NCI-H2107 (cell line): ENCODE measurements around the gene CDC42EP3.

Experiments
- DNase-seq: peaks from one replicate; lab custom pipeline; 2025; lab: John Stamatoyannopoulos, UW

Gene CDC42EP3

GRCh38 chr2:37618326-37618725 lies 53.1 kb downstream of the CDC42EP3 start:
- DNase-seq = no peak

- no peak for DNase-seq
These were observed 54.1 kb downstream of the CDC42EP3 start for GRCh38 chr2:37617119-37617892.

- DNase-seq = no peak
These were observed 54.8 kb downstream of the CDC42EP3 start for GRCh38 chr2:37616677-37617005.

GRCh38 chr2:37615804-37616676 lies 55.4 kb downstream of the CDC42EP3 start:
- no peak for DNase-seq

DNA sequence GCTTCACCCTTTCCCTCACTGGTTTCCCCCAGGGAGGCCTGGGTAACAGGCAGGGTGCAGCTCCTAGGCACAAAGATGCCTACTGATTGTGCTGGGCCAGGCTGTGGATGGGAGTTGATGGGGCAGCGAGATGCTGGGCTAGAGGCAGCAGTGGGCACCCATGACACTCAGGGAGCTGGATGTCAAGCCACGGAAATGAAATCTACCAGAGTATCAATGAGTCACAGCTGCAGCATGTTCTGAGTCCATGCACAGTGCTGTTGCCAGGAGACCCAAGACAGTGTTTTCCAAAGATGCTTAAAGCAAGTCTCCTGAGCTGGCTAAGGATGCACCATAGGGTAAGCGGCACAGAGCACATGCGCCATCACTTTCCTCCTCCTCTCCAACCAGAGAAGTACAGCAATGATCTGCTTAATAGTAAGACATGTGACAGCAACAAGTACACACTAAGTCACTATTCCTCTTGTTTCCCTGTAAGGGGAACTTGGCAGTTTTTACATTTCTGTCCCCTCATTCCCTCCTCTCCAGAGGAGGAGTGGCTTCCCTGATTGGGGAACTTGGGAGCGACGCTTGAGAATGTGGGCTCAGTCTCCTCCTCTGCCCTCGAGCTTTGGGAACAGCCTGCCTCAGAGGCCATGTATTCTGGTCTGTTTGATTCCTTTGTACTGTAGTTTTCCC lies 57.2 kb downstream of the CDC42EP3 start:
- no peak for DNase-seq

DNA sequence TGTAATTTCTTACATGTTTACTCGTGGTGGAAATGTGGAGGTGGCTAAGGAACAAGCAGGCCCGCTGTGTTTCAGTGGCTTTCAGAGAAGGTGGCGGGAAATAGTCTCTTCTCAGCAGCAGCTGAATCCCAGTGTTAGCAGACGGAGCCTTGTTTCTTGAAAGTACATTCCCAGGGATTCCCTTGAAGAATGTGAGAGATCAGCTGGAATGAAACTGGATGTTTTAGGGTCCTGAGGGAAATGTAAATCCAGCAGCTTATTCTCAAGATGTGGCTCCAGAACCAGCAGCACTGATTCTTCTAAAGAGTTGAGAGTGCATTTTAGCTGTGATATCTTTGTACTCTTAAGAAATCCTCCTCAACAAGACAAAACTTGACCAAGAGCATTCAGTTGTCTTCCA lies 59.1 kb downstream of the CDC42EP3 start:
- no peak for DNase-seq

DNA sequence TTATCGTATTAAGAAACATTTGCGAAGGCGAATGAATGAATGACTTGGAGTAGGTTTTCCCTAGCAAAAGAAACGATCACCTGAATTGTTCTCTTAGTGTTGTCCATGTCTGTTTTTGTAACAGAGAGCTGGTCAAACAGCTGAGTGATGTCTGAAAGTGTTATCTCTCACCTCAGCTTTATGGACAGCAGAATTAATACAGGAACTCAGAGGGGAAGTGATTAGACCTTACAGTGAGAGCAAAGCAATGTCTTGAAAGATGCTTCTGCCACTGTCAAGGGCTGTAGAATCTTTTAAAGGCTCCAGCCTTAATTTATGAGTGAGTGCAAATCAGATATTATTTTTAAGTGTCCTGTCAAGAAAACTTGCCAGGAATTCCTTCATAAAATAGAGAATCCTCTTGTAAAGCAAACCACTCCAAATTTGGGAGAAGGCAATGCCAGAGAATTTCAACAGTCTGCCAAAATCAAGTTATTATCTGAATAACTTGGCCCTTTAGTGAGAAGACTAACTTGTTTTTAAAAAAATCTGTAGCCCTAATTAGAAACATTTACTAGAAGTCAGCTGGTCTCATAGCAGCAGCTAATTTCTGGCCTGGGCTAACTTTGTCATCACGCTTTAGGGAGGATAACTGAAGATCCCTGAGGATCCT lies 60.7 kb downstream of the CDC42EP3 start:
- no peak for DNase-seq

DNA sequence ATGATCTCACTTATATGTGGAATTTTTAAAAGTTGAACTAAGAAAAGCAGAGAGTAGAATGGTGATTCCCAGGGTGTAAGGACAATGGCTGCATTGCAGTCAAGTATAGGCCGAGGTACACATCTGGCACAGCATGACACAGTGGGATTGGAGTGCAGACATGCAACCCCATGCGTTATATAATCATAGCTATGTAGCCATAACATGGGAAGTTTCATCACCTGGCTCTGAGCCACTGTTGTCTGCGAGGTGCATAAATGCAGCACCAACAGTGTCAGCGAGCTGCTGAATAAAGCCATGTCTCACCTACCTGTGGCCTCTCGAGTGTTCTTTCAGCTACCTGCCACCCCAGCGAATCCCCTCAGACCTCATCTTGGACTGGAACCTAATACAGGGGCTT lies 61.7 kb downstream of the CDC42EP3 start:
- no peak for DNase-seq

- DNase-seq = no peak
These were observed 66.7 kb downstream of the CDC42EP3 start for GRCh38 chr2:37604716-37605115.

GRCh38 chr2:37602702-37603101 lies 68.7 kb downstream of the CDC42EP3 start:
- DNase-seq = no peak

GRCh38 chr2:37602040-37602439 lies 69.4 kb downstream of the CDC42EP3 start:
- DNase-seq = no peak

GRCh38 chr2:37601569-37601968 lies 69.9 kb downstream of the CDC42EP3 start:
- no peak for DNase-seq

DNA sequence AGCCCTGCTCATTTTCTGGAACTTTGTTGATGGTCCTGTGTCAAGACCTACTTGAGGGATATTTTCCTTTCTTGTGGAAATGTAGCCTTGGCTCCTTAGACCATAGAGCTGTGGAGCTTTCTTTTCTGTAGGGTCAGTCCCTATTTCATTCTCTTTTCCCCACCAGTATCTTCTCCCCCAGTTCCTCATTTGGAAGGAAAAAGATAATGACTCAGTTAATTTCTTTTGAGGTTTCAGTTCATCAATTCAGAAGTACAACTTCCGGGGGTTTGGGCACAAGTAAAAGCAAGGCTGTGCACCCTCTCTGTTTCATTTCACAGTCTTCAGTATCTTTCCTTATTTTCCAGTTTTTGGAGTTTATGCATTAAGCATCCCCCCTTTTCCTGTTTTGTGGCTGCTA lies 70.7 kb downstream of the CDC42EP3 start:
- DNase-seq = no peak

DNA sequence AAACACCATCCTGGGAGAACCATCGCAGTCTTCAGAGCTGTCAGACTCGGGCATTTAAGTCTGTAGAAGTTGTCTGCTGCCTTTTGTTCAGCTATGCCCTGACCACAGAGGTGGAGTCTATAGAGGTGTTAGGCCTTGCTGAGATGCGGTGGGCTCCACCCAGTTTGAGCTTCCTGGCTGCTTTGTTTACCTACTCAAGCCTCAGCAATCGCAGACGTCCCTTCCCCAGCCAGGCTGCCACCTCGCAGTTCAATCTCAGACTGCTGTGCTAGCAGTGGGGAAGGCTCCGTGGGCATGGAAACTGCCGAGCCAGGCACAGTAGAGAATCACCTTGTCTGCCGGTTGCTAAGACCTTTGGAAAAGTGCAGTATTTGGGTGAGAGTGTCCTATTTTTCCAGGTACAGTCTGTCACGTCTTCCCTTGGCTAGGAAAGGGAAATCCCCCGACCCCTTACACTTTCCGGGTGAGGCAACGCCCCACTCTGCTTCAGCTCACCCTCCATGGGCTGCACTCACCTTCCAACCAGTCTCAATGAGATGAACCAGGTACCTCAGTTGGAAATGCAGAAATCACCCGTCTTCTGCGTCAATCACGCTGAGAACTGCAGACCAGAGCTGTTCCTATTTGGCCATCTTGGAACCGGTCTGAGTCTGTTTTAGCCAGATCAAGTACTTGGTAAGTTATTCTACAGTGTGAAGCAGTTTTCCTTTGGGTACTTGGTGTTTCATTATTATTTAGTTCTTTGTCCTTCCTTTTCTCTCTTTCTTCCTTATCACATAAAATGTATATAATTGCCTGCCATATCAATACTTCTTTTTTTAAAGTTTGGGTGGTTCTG lies 71.5 kb downstream of the CDC42EP3 start:
- no peak for DNase-seq

GRCh38 chr2:37593694-37594093 lies 77.7 kb downstream of the CDC42EP3 start:
- DNase-seq = no peak

- DNase-seq = no peak
These were observed 78.4 kb downstream of the CDC42EP3 start for GRCh38 chr2:37593024-37593423.
